NB4 (cell line): Measurements from ENCODE around the gene NTN4.
A peak's percentile ranks its signal among the peaks of the same experiment; 100 is the strongest.

Experiments used
- DNase-seq: peaks from one replicate; pipeline ENCODE4 v3.0.0; 2010; ENCODE audit warnings: low read depth
- H3K4me3 ChIP-seq: one replicate; pipeline ENCODE4 v1.5.1; 2011; ENCODE audit warnings: mild to moderate bottlenecking, low read depth, low read length, moderate library complexity
- CTCF ChIP-seq: IDR thresholded peaks from one replicate; pipeline ENCODE4 v1.5.1; 2012; ENCODE audit warnings: low read depth, low read length
- MAX ChIP-seq: IDR thresholded peaks from 2 replicates; pipeline ENCODE4 v1.6.1; 2011; ENCODE audit warnings: low read depth, low read length
- MYC ChIP-seq: IDR thresholded peaks from 2 replicates; pipeline ENCODE4 v1.6.1; 2011; ENCODE audit warnings: low read depth, low read length
- POLR2A ChIP-seq: IDR thresholded peaks from 2 replicates; pipeline ENCODE4 v1.6.1; 2011; ENCODE audit warnings: mild to moderate bottlenecking; ENCODE audit not compliant: insufficient read length; ENCODE audit errors: extremely low read depth

The NTN4 gene

GRCh38 chr12:95763809-95764253 lies 26.7 kb downstream of the NTN4 start:
- TF ChIP-seq POLR2A (no peak), CTCF (no peak), MYC (no peak), MAX (no peak)
- no peak overlapping the region for H3K4me3 ChIP-seq
- DNase-seq: peak; percentile 28

- DNase-seq: no peak
- no peak overlapping the region for H3K4me3 ChIP-seq
- no peak for TF ChIP-seq MYC
- no peak for TF ChIP-seq MAX
- no peak for TF ChIP-seq POLR2A
- TF ChIP-seq CTCF: no peak
These were observed 28.3 kb downstream of the NTN4 start for GRCh38 chr12:95762123-95762785.

GRCh38 chr12:95760371-95760770 lies 30.2 kb downstream of the NTN4 start:
- DNase-seq: no peak
- TF ChIP-seq MAX (no peak), CTCF (no peak), POLR2A (no peak), MYC (no peak)

GRCh38 chr12:95759718-95760117 lies 30.8 kb downstream of the NTN4 start:
- H3K4me3 ChIP-seq: no peak overlapping the region
- DNase-seq: no peak
- TF ChIP-seq MYC (no peak), CTCF (no peak), MAX (no peak), POLR2A (no peak)

More at GRCh38 chr12:95760371-95760770, 30.2 kb downstream of the NTN4 start:
- no peak overlapping the region for H3K4me3 ChIP-seq

GRCh38 chr12:95759039-95759438 lies 31.5 kb downstream of the NTN4 start:
- TF ChIP-seq CTCF: no peak
- TF ChIP-seq MAX: no peak
- no peak for TF ChIP-seq MYC
- TF ChIP-seq POLR2A: no peak
- no peak for DNase-seq
- H3K4me3 ChIP-seq: no peak overlapping the region
